GM12872 (cell line): Measurements from ENCODE around the gene PAWR.

ENCODE experiments used
- CTCF ChIP-seq: IDR thresholded peaks from 3 replicates; pipeline ENCODE4 v1.5.1; 2011; ENCODE audit warnings: low read depth, mild to moderate bottlenecking, low read length, moderate library complexity; ENCODE audit not compliant: insufficient read depth

PAWR gene

GRCh38 chr12:79674629-79675028 is 16.1 kb downstream of the PAWR start:
- TF ChIP-seq CTCF, result no peak

- no peak for TF ChIP-seq CTCF
Measured at GRCh38 chr12:79673354-79673753, 17.4 kb downstream of the PAWR start.

GRCh38 chr12:79668113-79668512 is 22.7 kb downstream of the PAWR start:
- TF ChIP-seq CTCF, result no peak

- no peak for TF ChIP-seq CTCF
Measured at GRCh38 chr12:79665212-79665887, 25.4 kb downstream of the PAWR start.

GRCh38 chr12:79664518-79664917 is 26.2 kb downstream of the PAWR start:
- TF ChIP-seq CTCF, result no peak

GRCh38 chr12:79662046-79662811 is 28.5 kb downstream of the PAWR start:
- no peak for TF ChIP-seq CTCF

- TF ChIP-seq CTCF, result no peak
Measured at GRCh38 chr12:79661629-79662028, 29.1 kb downstream of the PAWR start.
